SU-DHL-6 (cell line): Measurements from ENCODE around the gene MYL12B.

Experiments used
- H2AFZ ChIP-seq: fragments of 200-600 bp; sonication (generic); 2 replicates; pipeline ENCODE4 v1.6.1; 2014; ENCODE audit warnings: low read depth, mild to moderate bottlenecking, moderate library complexity, mixed read lengths, antibody characterized with exemption, low read length; ENCODE audit not compliant: severe bottlenecking
- H3F3A ChIP-seq: fragments of 200-600 bp; shearing (Covaris generic); 2 replicates; pipeline ENCODE4 v1.6.0; 2016; ENCODE audit warnings: antibody characterized with exemption, mild to moderate bottlenecking; ENCODE audit not compliant: insufficient read depth
- H3K27ac ChIP-seq: fragments of 200-600 bp; sonication (generic); 2 replicates; pipeline ENCODE4 v1.5.1; 2016; ENCODE audit warnings: low read depth, mild to moderate bottlenecking, low read length, moderate library complexity, mixed read lengths
- H3K27me3 ChIP-seq: fragments of 200-600 bp; sonication (generic), shearing (Covaris generic); 2 replicates; pipeline ENCODE4 v1.6.0; 2014; ENCODE audit warnings: mild to moderate bottlenecking, low read length
- H3K36me3 ChIP-seq: fragments of 200-600 bp; sonication (generic); 2 replicates; pipeline ENCODE4 v1.6.1; 2014; ENCODE audit warnings: mild to moderate bottlenecking, low read length, mixed read lengths
- H3K4me2 ChIP-seq: fragments of 300-600, 200-600 bp; shearing (Covaris generic), sonication (generic); 2 replicates; pipeline ENCODE4 v1.6.0; 2014; ENCODE audit warnings: low read length, low read depth, mild to moderate bottlenecking; ENCODE audit not compliant: poor library complexity, severe bottlenecking
- H3K4me3 ChIP-seq: fragments of 200-600 bp; sonication (generic); 2 replicates; pipeline ENCODE4 v1.5.1; 2014; ENCODE audit warnings: antibody characterized with exemption, low read length, mild to moderate bottlenecking, mixed read lengths; ENCODE audit not compliant: insufficient read depth, poor library complexity, severe bottlenecking
- H3K79me2 ChIP-seq: fragments of 200-600 bp; sonication (generic); 2 replicates; pipeline ENCODE4 v1.6.1; 2014; ENCODE audit warnings: mild to moderate bottlenecking, low read length, moderate library complexity; ENCODE audit not compliant: insufficient read depth
- H3K9ac ChIP-seq: fragments of 200-600 bp; sonication (generic); 2 replicates; pipeline ENCODE4 v1.7.0; 2014; ENCODE audit warnings: mild to moderate bottlenecking, low read length
- H3K9me2 ChIP-seq: fragments of 200-600 bp; sonication (generic); replicated peaks from 2 replicates; pipeline ENCODE4 v1.6.1; 2014; ENCODE audit warnings: low read length; ENCODE audit not compliant: insufficient read depth
- H3K9me3 ChIP-seq: fragments of 200-600 bp; sonication (generic); 2 replicates; pipeline ENCODE4 v1.6.1; 2014; ENCODE audit warnings: low read length, mixed read lengths; ENCODE audit not compliant: insufficient read depth
- H4K20me1 ChIP-seq: fragments of 200-600 bp; sonication (generic); 2 replicates; pipeline ENCODE4 v1.6.1; 2014; ENCODE audit warnings: low read depth, mild to moderate bottlenecking, antibody characterized with exemption, low read length, moderate library complexity, mixed read lengths
- EZH2phosphoT487 ChIP-seq: fragments of 200-600 bp; sonication (generic), shearing (Covaris generic); conservative IDR thresholded peaks from 2 replicates; pipeline ENCODE4 v1.6.1; 2018; ENCODE audit warnings: mild to moderate bottlenecking, antibody characterized with exemption, low read length, moderate library complexity, mixed read lengths
- TF ChIP-seq, protein P1 (sequence below): fragments of 200-600 bp; sonication (generic); IDR thresholded peaks from one replicate; pipeline ENCODE4 v1.5.1; 2017; ENCODE audit warnings: antibody characterized with exemption, mild to moderate bottlenecking, low read length, moderate library complexity; ENCODE audit not compliant: insufficient read depth, poor library complexity, severe bottlenecking

MYL12B gene

DNA sequence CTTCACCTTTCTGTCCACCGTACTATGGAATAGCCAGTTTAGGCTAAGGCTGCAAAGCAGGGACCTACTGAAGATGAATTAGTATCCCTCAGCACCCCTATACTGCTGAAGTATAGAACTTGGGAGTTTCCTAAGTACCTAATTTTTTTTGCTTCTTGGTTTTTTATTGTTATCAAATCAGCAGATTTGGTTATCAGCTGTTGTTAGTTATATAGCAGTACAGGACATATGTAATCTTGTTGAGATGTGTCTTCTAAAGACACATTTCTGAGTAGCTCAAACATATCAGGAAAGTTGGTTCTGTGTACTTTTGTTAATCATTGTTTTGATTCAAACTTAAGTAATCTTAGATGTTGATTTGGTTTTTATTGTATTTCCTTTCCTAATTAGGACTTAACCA is 9.1 kb upstream of the MYL12B start:
- peaks cover 12% of the 10 kb centered on the region; the same call in 1 of the 2 replicates for H3F3A ChIP-seq
- H3K9me2 ChIP-seq = no peaks in the 10 kb centered on the region
- no peaks in the 10 kb centered on the region for H3K27me3 ChIP-seq
- no peak for TF ChIP-seq EZH2phosphoT487
- TF ChIP-seq, protein P1, sequence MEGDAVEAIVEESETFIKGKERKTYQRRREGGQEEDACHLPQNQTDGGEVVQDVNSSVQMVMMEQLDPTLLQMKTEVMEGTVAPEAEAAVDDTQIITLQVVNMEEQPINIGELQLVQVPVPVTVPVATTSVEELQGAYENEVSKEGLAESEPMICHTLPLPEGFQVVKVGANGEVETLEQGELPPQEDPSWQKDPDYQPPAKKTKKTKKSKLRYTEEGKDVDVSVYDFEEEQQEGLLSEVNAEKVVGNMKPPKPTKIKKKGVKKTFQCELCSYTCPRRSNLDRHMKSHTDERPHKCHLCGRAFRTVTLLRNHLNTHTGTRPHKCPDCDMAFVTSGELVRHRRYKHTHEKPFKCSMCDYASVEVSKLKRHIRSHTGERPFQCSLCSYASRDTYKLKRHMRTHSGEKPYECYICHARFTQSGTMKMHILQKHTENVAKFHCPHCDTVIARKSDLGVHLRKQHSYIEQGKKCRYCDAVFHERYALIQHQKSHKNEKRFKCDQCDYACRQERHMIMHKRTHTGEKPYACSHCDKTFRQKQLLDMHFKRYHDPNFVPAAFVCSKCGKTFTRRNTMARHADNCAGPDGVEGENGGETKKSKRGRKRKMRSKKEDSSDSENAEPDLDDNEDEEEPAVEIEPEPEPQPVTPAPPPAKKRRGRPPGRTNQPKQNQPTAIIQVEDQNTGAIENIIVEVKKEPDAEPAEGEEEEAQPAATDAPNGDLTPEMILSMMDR = no peak
- no peak overlapping the region for H3K4me2 ChIP-seq
- H4K20me1 ChIP-seq = peaks cover 27% of the 10 kb centered on the region
- peaks cover 39% of the 10 kb centered on the region for H3K36me3 ChIP-seq
- no peaks in the 10 kb centered on the region for H3K9me3 ChIP-seq
- H3K27ac ChIP-seq = no peak overlapping the region
- H3K79me2 ChIP-seq = peaks cover 51% of the 10 kb centered on the region
- H3K4me3 ChIP-seq = no peak overlapping the region
- H2AFZ ChIP-seq = no peak overlapping the region
- no peak overlapping the region for H3K9ac ChIP-seq

DNA sequence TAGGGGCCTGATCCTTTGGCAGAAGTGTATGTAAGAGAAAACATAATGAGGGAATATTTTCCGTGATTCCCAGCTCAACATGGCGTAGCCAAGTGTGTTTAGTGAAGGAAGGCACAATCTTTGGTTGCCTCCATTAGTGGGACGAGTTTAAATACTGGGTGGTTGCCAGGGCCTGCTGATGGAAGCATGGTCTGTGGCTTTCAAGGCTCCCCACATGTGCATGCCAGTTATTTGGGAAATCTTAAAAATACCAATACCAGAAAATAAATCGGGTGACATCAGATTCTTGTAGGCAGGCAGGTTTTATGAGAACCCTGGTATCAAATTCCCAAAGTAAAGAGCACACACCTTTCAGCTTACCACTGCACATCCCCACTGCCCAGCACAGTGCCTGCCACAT is 7.2 kb upstream of the MYL12B start:
- Histone ChIP-seq H3K79me2 (peaks cover 33% of the 10 kb centered on the region), H4K20me1 (peaks cover 20% of the 10 kb centered on the region; the same call in 1 of the 2 replicates), H3F3A (peaks cover 18% of the 10 kb centered on the region; the same call in 1 of the 2 replicates), H3K27me3 (no peaks in the 10 kb centered on the region), H3K9me2 (no peaks in the 10 kb centered on the region), H3K9ac (no peak overlapping the region), H3K9me3 (no peaks in the 10 kb centered on the region), H3K27ac (no peak overlapping the region), H3K36me3 (peaks cover 41% of the 10 kb centered on the region), H3K4me3 (no peak overlapping the region), H3K4me2 (no peak overlapping the region), H2AFZ (no peak overlapping the region)
- TF ChIP-seq, protein P1 = no peak
- no peak for TF ChIP-seq EZH2phosphoT487

DNA sequence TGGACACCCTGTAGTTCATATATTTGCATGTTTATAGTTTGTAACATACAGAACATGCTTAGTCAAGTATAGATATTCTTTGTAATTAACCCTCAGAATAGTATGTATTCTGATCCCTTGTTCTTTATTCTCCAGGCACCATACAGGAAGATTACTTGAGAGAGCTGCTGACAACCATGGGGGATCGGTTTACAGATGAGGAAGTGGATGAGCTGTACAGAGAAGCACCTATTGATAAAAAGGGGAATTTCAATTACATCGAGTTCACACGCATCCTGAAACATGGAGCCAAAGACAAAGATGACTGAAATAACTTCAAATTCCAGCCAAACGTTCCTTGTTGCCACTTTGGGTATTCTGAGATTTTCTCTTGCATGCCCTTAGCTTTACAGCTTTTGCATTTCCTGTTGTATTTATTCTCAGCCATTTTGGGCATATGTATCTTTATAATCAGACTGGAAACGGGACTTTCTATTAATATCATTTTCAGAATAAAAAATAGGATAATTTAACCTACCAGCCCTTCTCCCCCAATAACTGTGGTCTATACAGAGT is 6.2 kb upstream of the MYL12B start:
- Histone ChIP-seq H3K9me2 (no peaks in the 10 kb centered on the region), H2AFZ (no peak overlapping the region), H3K27me3 (no peaks in the 10 kb centered on the region), H3K9ac (no peak overlapping the region), H4K20me1 (peaks cover 20% of the 10 kb centered on the region; the same call in 1 of the 2 replicates), H3F3A (peaks cover 22% of the 10 kb centered on the region; the same call in 1 of the 2 replicates), H3K36me3 (peaks cover 41% of the 10 kb centered on the region), H3K4me3 (no peak overlapping the region), H3K27ac (no peak overlapping the region), H3K4me2 (no peak overlapping the region), H3K9me3 (no peaks in the 10 kb centered on the region), H3K79me2 (peaks cover 24% of the 10 kb centered on the region)
- TF ChIP-seq EZH2phosphoT487 = no peak
- TF ChIP-seq, protein P1 = no peak
